Osteoblast (primary cell): ENCODE data around the gene H2BW1. TPM values are rescaled to one million over a fixed set of nuclear protein-coding genes. Genes with fewer than 3 reads are reported as not detected.
"Not testable (repeated sequence)": the region's sequence is repeated elsewhere in the genome, so short reads cannot be mapped to it uniquely, and the experiment has no call there.

Experiments
- DNase-seq: peaks from one replicate; pipeline ENCODE4 v3.0.0; 2011; ENCODE audit warnings: low spot score, mixed read lengths; ENCODE audit not compliant: insufficient read length; ENCODE audit errors: missing footprints
- H2AFZ ChIP-seq: 2 replicates; pipeline ENCODE4 v1.6.0; 2011; ENCODE audit warnings: mild to moderate bottlenecking, low read length
- H3K27ac ChIP-seq: 2 replicates; pipeline ENCODE4 v1.5.1; 2011; ENCODE audit warnings: mild to moderate bottlenecking, low read depth, low read length, moderate library complexity
- H3K27me3 ChIP-seq: 2 replicates; pipeline ENCODE4 v1.6.0; 2012; ENCODE audit warnings: mild to moderate bottlenecking, control low read depth, inconsistent platforms, low read length, moderate library complexity; ENCODE audit not compliant: insufficient read depth
- H3K36me3 ChIP-seq: 2 replicates; pipeline ENCODE4 v1.5.1; 2011; ENCODE audit warnings: mild to moderate bottlenecking, low read length, control low read depth, moderate library complexity; ENCODE audit not compliant: insufficient read depth
- H3K4me1 ChIP-seq: 2 replicates; pipeline ENCODE4 v1.5.1; 2011; ENCODE audit warnings: mild to moderate bottlenecking, low read length, control low read depth, moderate library complexity; ENCODE audit not compliant: insufficient read depth
- H3K4me2 ChIP-seq: 2 replicates; pipeline ENCODE4 v1.6.0; 2011; ENCODE audit warnings: mild to moderate bottlenecking, low read length; ENCODE audit not compliant: insufficient read depth
- H3K4me3 ChIP-seq: fragments of 200-600 bp; sonication (generic); 3 replicates; pipeline ENCODE4 v1.5.1; 2012; ENCODE audit warnings: mild to moderate bottlenecking, low read length, inconsistent platforms; ENCODE audit not compliant: insufficient read depth
- H3K79me2 ChIP-seq: 2 replicates; pipeline ENCODE4 v1.6.0; 2012; ENCODE audit warnings: mild to moderate bottlenecking, low read length, control low read depth, inconsistent platforms; ENCODE audit not compliant: insufficient read depth
- H3K9me3 ChIP-seq: 2 replicates; pipeline ENCODE4 v1.5.1; 2011; ENCODE audit warnings: low read depth, low read length, control low read depth
- H4K20me1 ChIP-seq: 2 replicates; pipeline ENCODE4 v1.6.0; 2012; ENCODE audit warnings: mild to moderate bottlenecking, low read length, control low read depth; ENCODE audit not compliant: insufficient read depth
- CTCF ChIP-seq: IDR thresholded peaks from 2 replicates; pipeline ENCODE4 v1.5.1; 2011; ENCODE audit warnings: mild to moderate bottlenecking, low read depth, low read length, moderate library complexity; ENCODE audit errors: extremely low read depth
- total RNA-seq: library from RNA; depleted of rRNA; stranded (reverse); fragments of >200 nt; gene quantifications from 2 replicates; pipeline ENCODE4 v1.2.3, GENCODE V29; 2012

H2BW1 gene
- total RNA-seq, 1 donor = not detected

GRCh38 chrX:104013158-104013557 is 350 bp downstream of the H2BW1 start:
- no peaks in the 10 kb centered on the region for H3K79me2 ChIP-seq
- no peak overlapping the region for H3K4me3 ChIP-seq
- H3K9me3 ChIP-seq = no peaks in the 10 kb centered on the region
- no peak for TF ChIP-seq CTCF
- peaks cover 6% of the 10 kb centered on the region for H3K27me3 ChIP-seq
- no peaks in the 10 kb centered on the region for H3K36me3 ChIP-seq
- H3K4me1 ChIP-seq = no peaks in the 10 kb centered on the region
- H2AFZ ChIP-seq = no peak overlapping the region
- H3K27ac ChIP-seq = no peak overlapping the region
- DNase-seq = no peak
- no peak overlapping the region for H3K4me2 ChIP-seq
- H4K20me1 ChIP-seq = no peaks in the 10 kb centered on the region

GRCh38 chrX:104008831-104009230 is 4.7 kb downstream of the H2BW1 start:
- no peaks in the 10 kb centered on the region for H3K9me3 ChIP-seq
- no peak overlapping the region for H3K4me2 ChIP-seq

GRCh38 chrX:103999234-103999633 is 14.3 kb downstream of the H2BW1 start:
- H2AFZ ChIP-seq = no peak overlapping the region
- no peak overlapping the region for H3K4me2 ChIP-seq
- no peaks in the 10 kb centered on the region for H4K20me1 ChIP-seq
- DNase-seq = no peak
- no peak overlapping the region for H3K4me3 ChIP-seq
- H3K27me3 ChIP-seq = peaks cover 34% of the 10 kb centered on the region
- H3K4me1 ChIP-seq = no peaks in the 10 kb centered on the region
- no peak for TF ChIP-seq CTCF
- H3K79me2 ChIP-seq = no peaks in the 10 kb centered on the region
- H3K27ac ChIP-seq = no peak overlapping the region
- H3K9me3 ChIP-seq = no peaks in the 10 kb centered on the region
- no peaks in the 10 kb centered on the region for H3K36me3 ChIP-seq

More at GRCh38 chrX:104008831-104009230, 4.7 kb downstream of the H2BW1 start:
- Histone ChIP-seq H3K27me3 (peaks cover 12% of the 10 kb centered on the region), H3K4me1 (no peaks in the 10 kb centered on the region), H3K27ac (no peak overlapping the region), H3K79me2 (no peaks in the 10 kb centered on the region), H3K36me3 (no peaks in the 10 kb centered on the region), H4K20me1 (no peaks in the 10 kb centered on the region), H3K4me3 (no peak overlapping the region), H2AFZ (no peak overlapping the region)
- DNase-seq = no peak
- no peak for TF ChIP-seq CTCF

- not testable (repeated sequence) for H3K36me3 ChIP-seq, H3K27me3 ChIP-seq, H3K9me3 ChIP-seq, H2AFZ ChIP-seq, H3K4me3 ChIP-seq, H4K20me1 ChIP-seq, H3K4me2 ChIP-seq, H3K27ac ChIP-seq, H3K4me1 ChIP-seq, DNase-seq, H3K79me2 ChIP-seq
Observed at GRCh38 chrX:103983508-103983907, 30.0 kb downstream of the H2BW1 start.

- H4K20me1 ChIP-seq, H3K4me2 ChIP-seq, H3K79me2 ChIP-seq, H3K4me3 ChIP-seq, H3K27ac ChIP-seq, H3K27me3 ChIP-seq, H3K9me3 ChIP-seq, H2AFZ ChIP-seq, DNase-seq, H3K36me3 ChIP-seq, H3K4me1 ChIP-seq: not testable (repeated sequence)
Observed at GRCh38 chrX:103962411-103963278, 50.9 kb downstream of the H2BW1 start, which contains the start of gene TMSB15B. TMSB15B (plus strand) TSS chrX:103962627.
